IMR-90 (cell line): ENCODE measurements around the gene AUTS2. TPM values are rescaled to one million over a fixed set of nuclear protein-coding genes. Genes with fewer than 3 reads are reported as not detected.

Experiments used
- ATAC-seq: fragments of 200-7000 bp; cut with Tn5 transposase; 2 replicates; pipeline ENCODE4 v1.9.1; 2020; ENCODE audit warnings: low read depth, mild to moderate bottlenecking, moderate library complexity
- BruUV-seq: library from RNA; stranded (reverse); fragments of 400-500 nt; replicated peaks from 2 replicates; lab custom pipeline; 2021; lab: Mats Ljungman, UMichigan
- CTCF ChIA-PET: fragments of 300-600 bp; formaldehyde crosslinking; extraction: SDS; loops from one replicate; lab custom pipeline; 2021; ENCODE audit warnings: antibody characterized with exemption; lab: Yijun Ruan, JAX
- POLR2A ChIA-PET: fragments of 300-600 bp; sonication (Branson Sonifier 250); formaldehyde crosslinking; loops from one replicate; lab custom pipeline; 2022; ENCODE audit warnings: antibody characterized with exemption; ENCODE audit not compliant: unreplicated experiment; lab: Charles Lee
- DNase-seq: peaks from one replicate; pipeline ENCODE4 v3.0.0; 2013
- H2AFZ ChIP-seq: replicated peaks from 2 replicates; pipeline ENCODE3; 2013; ENCODE audit warnings: low read length, mild to moderate bottlenecking; ENCODE audit not compliant: poor library complexity
- H2AK5ac ChIP-seq: 2 replicates; pipeline ENCODE4 v1.6.1; 2013; ENCODE audit warnings: low read depth, low read length, inconsistent platforms
- H2AK9ac ChIP-seq: replicated peaks from 2 replicates; pipeline ENCODE3; 2013; ENCODE audit warnings: mild to moderate bottlenecking, low read depth, low read length, moderate library complexity; ENCODE audit not compliant: poor library complexity
- H2BK120ac ChIP-seq: 2 replicates; pipeline ENCODE4 v1.6.1; 2013; ENCODE audit warnings: low read depth, low read length, inconsistent platforms
- H2BK15ac ChIP-seq: 3 replicates; pipeline ENCODE4 v1.6.1; 2013; ENCODE audit warnings: low read depth, low read length, inconsistent platforms
- H2BK20ac ChIP-seq: 2 replicates; pipeline ENCODE4 v1.6.1; 2013; ENCODE audit warnings: low read depth, mild to moderate bottlenecking, inconsistent platforms, low read length, moderate library complexity
- H2BK5ac ChIP-seq: 2 replicates; pipeline ENCODE4 v1.6.1; 2013; ENCODE audit warnings: mild to moderate bottlenecking, low read depth, low read length, inconsistent platforms; ENCODE audit not compliant: poor library complexity, severe bottlenecking
- H3K14ac ChIP-seq: replicated peaks from 2 replicates; pipeline ENCODE4 v1.6.1; 2013; ENCODE audit warnings: low read depth, low read length, inconsistent platforms
- H3K18ac ChIP-seq: 2 replicates; pipeline ENCODE4 v1.6.1; 2013; ENCODE audit warnings: low read depth, low read length, control low read depth
- H3K23ac ChIP-seq: 2 replicates; pipeline ENCODE4 v1.6.1; 2013; ENCODE audit warnings: low read depth, low read length, inconsistent platforms
- H3K27ac ChIP-seq: 2 replicates; pipeline ENCODE4 v1.5.1; 2013; ENCODE audit warnings: mild to moderate bottlenecking, control low read depth, low read length; ENCODE audit not compliant: insufficient read depth
- H3K27me3 ChIP-seq: 2 replicates; pipeline ENCODE4 v1.6.1; 2013; ENCODE audit warnings: low read length; ENCODE audit not compliant: control insufficient read depth, insufficient read depth
- H3K36me3 ChIP-seq: 2 replicates; pipeline ENCODE4 v1.6.1; 2013; ENCODE audit warnings: low read length, mixed read lengths; ENCODE audit not compliant: control insufficient read depth, insufficient read depth
- H3K4ac ChIP-seq: 2 replicates; pipeline ENCODE4 v1.6.1; 2013; ENCODE audit warnings: low read depth, low read length, inconsistent platforms
- H3K4me1 ChIP-seq: 2 replicates; pipeline ENCODE4 v1.6.1; 2013; ENCODE audit warnings: low read length, mixed read lengths; ENCODE audit not compliant: control insufficient read depth, insufficient read depth
- H3K4me2 ChIP-seq: 2 replicates; pipeline ENCODE4 v1.6.1; 2013; ENCODE audit warnings: low read depth, mild to moderate bottlenecking, control low read depth, low read length, moderate library complexity
- H3K4me3 ChIP-seq: 2 replicates; pipeline ENCODE4 v1.5.1; 2013; ENCODE audit warnings: low read depth, mild to moderate bottlenecking, control low read depth, low read length, moderate library complexity; ENCODE audit not compliant: insufficient read depth
- H3K56ac ChIP-seq: 2 replicates; pipeline ENCODE4 v1.6.1; 2013; ENCODE audit warnings: low read length, inconsistent platforms; ENCODE audit not compliant: insufficient read depth; ENCODE audit errors: extremely low read depth
- H3K79me1 ChIP-seq, 2 experiments: 2 replicates each; pipeline ENCODE4 v1.6.1; 2013; ENCODE audit warnings: low read length in 2 of 2, inconsistent platforms in 1 of 2, low read depth in 1 of 2
- H3K9ac ChIP-seq: 2 replicates; pipeline ENCODE4 v1.6.1; 2013; ENCODE audit warnings: low read depth, low read length, control low read depth
- H3K9me1 ChIP-seq: 2 replicates; pipeline ENCODE4 v1.6.1; 2013; ENCODE audit warnings: low read length, inconsistent platforms; ENCODE audit not compliant: insufficient read depth
- H3K9me3 ChIP-seq: 2 replicates; pipeline ENCODE4 v1.6.1; 2013; ENCODE audit warnings: low read length; ENCODE audit not compliant: control insufficient read depth, insufficient read depth
- H4K20me1 ChIP-seq: 2 replicates; pipeline ENCODE4 v1.6.1; 2013; ENCODE audit warnings: low read length, inconsistent platforms; ENCODE audit not compliant: insufficient read depth
- H4K5ac ChIP-seq: 2 replicates; pipeline ENCODE4 v1.6.1; 2013; ENCODE audit warnings: mild to moderate bottlenecking, low read depth, low read length, control low read depth
- H4K8ac ChIP-seq, 2 experiments: 2 replicates each; pipeline ENCODE4 v1.6.1; 2013; ENCODE audit warnings: low read depth in 2 of 2, low read length in 2 of 2, control low read depth in 1 of 2, inconsistent platforms in 1 of 2
- H4K91ac ChIP-seq: 2 replicates; pipeline ENCODE4 v1.6.1; 2013; ENCODE audit warnings: low read depth, low read length, inconsistent platforms; ENCODE audit not compliant: insufficient read depth
- BHLHE40 ChIP-seq: fragments of 150-350 bp; IDR thresholded peaks from 2 replicates; pipeline ENCODE4 v1.6.1; 2016; ENCODE audit warnings: mild to moderate bottlenecking, low read depth, low read length
- CEBPB ChIP-seq: IDR thresholded peaks from 2 replicates; pipeline ENCODE4 v1.6.1; 2012; ENCODE audit warnings: low read depth, low read length, improper control_type of control experiment
- FOS ChIP-seq: fragments of 150-350 bp; IDR thresholded peaks from 2 replicates; pipeline ENCODE4 v1.6.1; 2016; ENCODE audit warnings: low read depth, low read length
- MAFK ChIP-seq: IDR thresholded peaks from 2 replicates; pipeline ENCODE4 v1.6.1; 2012; ENCODE audit warnings: low read depth, low read length, improper control_type of control experiment
- MAZ ChIP-seq: IDR thresholded peaks from 2 replicates; pipeline ENCODE4 v1.6.1; 2012; ENCODE audit warnings: low read depth, mild to moderate bottlenecking, low read length, improper control_type of control experiment, moderate library complexity, borderline replicate concordance
- POLR2A ChIP-seq: IDR thresholded peaks from 2 replicates; pipeline ENCODE4 v1.6.1; 2012; ENCODE audit warnings: mild to moderate bottlenecking, low read depth, low read length
- WGBS, 2 experiments: methylation state at CpG; one replicate each; pipeline versions ENCODE4 v1.1.5 to v1.1.7; 2013; ENCODE audit warnings: missing lambda C conversion rate in 2 of 2; ENCODE audit not compliant: insufficient read length in 1 of 2; ENCODE audit errors: extremely low coverage in 2 of 2; 5-methylcytosine and 5-hydroxymethylcytosine counted together
- dilution Hi-C: fragments of 300-500 bp; cut with HindIII; formaldehyde crosslinking; loops from one replicate; pipeline ENCODE4 v1.14.3; 2018; ENCODE audit warnings: low sequenced_read_pairs; ENCODE audit not compliant: unreplicated experiment
- in situ Hi-C: fragments of 300-500 bp; cut with MboI; formaldehyde crosslinking; loops from 3 replicates; pipeline ENCODE4 v1.14.3; 2019; ENCODE audit warnings: low sequenced_read_pairs, inconsistent platforms, mixed read lengths
- intact Hi-C: fragments of 100-400 bp; cut with micrococcal nuclease; formaldehyde crosslinking; loops from 2 replicates; pipeline ENCODE4 v1.10.0; 2022
- polyA plus RNA-seq, 3 experiments: library from polyadenylated mRNA; depleted of rRNA; stranded (reverse); fragments of >200 nt; gene quantifications; 2 replicates each; pipeline ENCODE4 v1.2.3, GENCODE V29; 2012; ENCODE audit warnings: low replicate concordance in 1 of 3
- total RNA-seq: library from RNA; depleted of rRNA; stranded (reverse); fragments of >200 nt; gene quantifications from 2 replicates; pipeline ENCODE4 v1.2.3, GENCODE V29; 2012
- TF ChIP-seq, protein P1 (sequence below): conservative IDR thresholded peaks from 2 replicates; pipeline ENCODE4 v1.5.1; 2012; ENCODE audit warnings: mild to moderate bottlenecking, low read depth, low read length, improper control_type of control experiment

AUTS2 gene
- total and polyA plus RNA-seq, 2 of the 4 experiments (the other 2 are of a cell fraction): 0.90 to 3.0 TPM

DNA sequence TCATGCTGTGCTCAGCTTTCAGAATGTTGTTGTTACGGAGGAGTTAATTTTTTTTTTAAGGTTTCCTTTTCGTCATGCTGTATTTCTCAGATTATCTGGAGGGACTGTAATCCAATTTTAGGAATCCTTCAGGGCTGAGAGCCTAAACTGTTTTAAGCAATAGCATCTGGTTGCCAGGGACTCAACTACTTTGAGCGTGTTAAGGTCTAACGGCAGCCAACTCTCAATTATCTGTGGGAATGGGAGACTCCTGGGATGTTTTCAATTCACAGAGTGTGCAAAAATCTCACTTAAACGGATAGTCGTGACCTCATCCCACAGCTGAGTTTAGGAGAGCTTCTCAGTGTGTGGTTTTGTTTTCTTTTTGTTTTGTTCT, 291.7 kb downstream of the AUTS2 start:
- Histone ChIP-seq H3K79me1 (no peaks in the 10 kb centered on the region), H3K9me1 (no peaks in the 10 kb centered on the region), H3K23ac (no peak overlapping the region), H2BK5ac (no peak overlapping the region), H3K9ac (no peak overlapping the region), H2AK9ac (no peak overlapping the region), H4K8ac (no peak overlapping the region), H3K4me1 (no peaks in the 10 kb centered on the region), H3K56ac (no peak overlapping the region), H2AFZ (no peak overlapping the region), H4K20me1 (no peaks in the 10 kb centered on the region), H2BK20ac (no peak overlapping the region), H3K18ac (no peak overlapping the region), H3K14ac (no peak overlapping the region), H2AK5ac (no peak overlapping the region), H4K5ac (no peak overlapping the region), H3K4ac (no peak overlapping the region), H3K27me3 (no peaks in the 10 kb centered on the region), H4K91ac (no peak overlapping the region), H3K36me3 (no peaks in the 10 kb centered on the region), H2BK120ac (no peak overlapping the region), H2BK15ac (no peak overlapping the region), H3K27ac (no peak overlapping the region), H3K4me2 (no peak overlapping the region), H3K9me3 (no peaks in the 10 kb centered on the region), H3K4me3 (no peak overlapping the region)
- DNase-seq: no peak
- intact Hi-C loops: no loop called here
- TF ChIP-seq, protein P1, sequence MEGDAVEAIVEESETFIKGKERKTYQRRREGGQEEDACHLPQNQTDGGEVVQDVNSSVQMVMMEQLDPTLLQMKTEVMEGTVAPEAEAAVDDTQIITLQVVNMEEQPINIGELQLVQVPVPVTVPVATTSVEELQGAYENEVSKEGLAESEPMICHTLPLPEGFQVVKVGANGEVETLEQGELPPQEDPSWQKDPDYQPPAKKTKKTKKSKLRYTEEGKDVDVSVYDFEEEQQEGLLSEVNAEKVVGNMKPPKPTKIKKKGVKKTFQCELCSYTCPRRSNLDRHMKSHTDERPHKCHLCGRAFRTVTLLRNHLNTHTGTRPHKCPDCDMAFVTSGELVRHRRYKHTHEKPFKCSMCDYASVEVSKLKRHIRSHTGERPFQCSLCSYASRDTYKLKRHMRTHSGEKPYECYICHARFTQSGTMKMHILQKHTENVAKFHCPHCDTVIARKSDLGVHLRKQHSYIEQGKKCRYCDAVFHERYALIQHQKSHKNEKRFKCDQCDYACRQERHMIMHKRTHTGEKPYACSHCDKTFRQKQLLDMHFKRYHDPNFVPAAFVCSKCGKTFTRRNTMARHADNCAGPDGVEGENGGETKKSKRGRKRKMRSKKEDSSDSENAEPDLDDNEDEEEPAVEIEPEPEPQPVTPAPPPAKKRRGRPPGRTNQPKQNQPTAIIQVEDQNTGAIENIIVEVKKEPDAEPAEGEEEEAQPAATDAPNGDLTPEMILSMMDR: no peak
- TF ChIP-seq CEBPB: no peak
- TF ChIP-seq FOS: no peak
- no peak for TF ChIP-seq BHLHE40
- no peak for TF ChIP-seq MAZ
- TF ChIP-seq MAFK: no peak
- TF ChIP-seq POLR2A: no peak
- ChIA-PET CTCF (interaction anchor here (0.5 kb wide), 1 partner anchor 832 kb away, joined by 3 read pairs; no protein-coding TSS in a partner anchor), POLR2A (no interaction called here)
- WGBS, 2 experiments: no CpG with 5 or more reads among the region's 6 CpGs
- ATAC-seq: no peak
- no TSS peak for BruUV-seq
- dilution Hi-C loops: no loop called here
- in situ Hi-C loops: no loop called here
